Neutrophil (primary cell): ENCODE data around the gene DEPDC7.

ENCODE experiments used
- H3K27ac ChIP-seq: fragments of 200-600 bp; sonication (generic); 2 replicates; pipeline ENCODE4 v1.5.1; 2016; ENCODE audit warnings: mild to moderate bottlenecking, moderate library complexity
- H3K27me3 ChIP-seq: fragments of 200-600 bp; sonication (generic); 2 replicates; pipeline ENCODE4 v1.6.0; 2016; ENCODE audit warnings: mild to moderate bottlenecking
- H3K36me3 ChIP-seq: fragments of 200-600 bp; sonication (generic); 2 replicates; pipeline ENCODE4 v1.5.1; 2017
- H3K4me1 ChIP-seq, 2 experiments: fragments of 200-600 bp in 1 of 2; sonication (generic) in 1 of 2; 1 replicate in 1 of 2; 2 replicates in 1 of 2; pipeline versions ENCODE4 v1.5.1 to v1.6.1; 2013 to 2016; ENCODE audit warnings: low read depth in 1 of 2, low read length in 1 of 2, mild to moderate bottlenecking in 1 of 2, moderate library complexity in 1 of 2; ENCODE audit not compliant: control insufficient read depth in 1 of 2, insufficient read depth in 1 of 2
- H3K4me3 ChIP-seq, 2 experiments: fragments of 200-600 bp in 1 of 2; sonication (generic) in 1 of 2; 1 replicate in 1 of 2; 2 replicates in 1 of 2; pipeline ENCODE4 v1.5.1; 2013 to 2016; ENCODE audit warnings: low read depth in 1 of 2, low read length in 1 of 2, mild to moderate bottlenecking in 1 of 2, moderate library complexity in 1 of 2
- H3K9me3 ChIP-seq: fragments of 200-600 bp; sonication (generic); 2 replicates; pipeline ENCODE4 v1.5.1; 2016
- CTCF ChIP-seq: fragments of 200-600 bp; sonication (generic); IDR thresholded peaks from 2 replicates; pipeline ENCODE4 v1.5.1; 2016; ENCODE audit warnings: antibody characterized with exemption

The DEPDC7 gene

GRCh38 chr11:33001281-33001680, 14.4 kb upstream of the DEPDC7 start:
- no peak for TF ChIP-seq CTCF
- Histone ChIP-seq H3K4me3 (no peak overlapping the region), H3K9me3 (no peaks in the 10 kb centered on the region)

GRCh38 chr11:33001751-33002542, 13.7 kb upstream of the DEPDC7 start:
- Histone ChIP-seq H3K4me3 (no peak overlapping the region), H3K9me3 (no peaks in the 10 kb centered on the region), H3K27me3 (no peaks in the 10 kb centered on the region), H3K36me3 (no peaks in the 10 kb centered on the region), H3K27ac (no peak overlapping the region), H3K4me1 (no peaks in the 10 kb centered on the region)
- TF ChIP-seq CTCF, result no peak

More at GRCh38 chr11:33001281-33001680, 14.4 kb upstream of the DEPDC7 start:
- H3K27me3 ChIP-seq, result no peaks in the 10 kb centered on the region
- no peaks in the 10 kb centered on the region for H3K4me1 ChIP-seq
- H3K36me3 ChIP-seq, result no peaks in the 10 kb centered on the region
- H3K27ac ChIP-seq, result no peak overlapping the region

- Histone ChIP-seq H3K4me3 (no peak overlapping the region), H3K27ac (no peak overlapping the region), H3K9me3 (no peaks in the 10 kb centered on the region), H3K36me3 (no peaks in the 10 kb centered on the region), H3K27me3 (no peaks in the 10 kb centered on the region), H3K4me1 (no peaks in the 10 kb centered on the region)
- no peak for TF ChIP-seq CTCF
These were observed 10.5 kb upstream of the DEPDC7 start for GRCh38 chr11:33005175-33005574.

GRCh38 chr11:33006010-33006409, 9.7 kb upstream of the DEPDC7 start:
- Histone ChIP-seq H3K4me3 (no peak overlapping the region), H3K27ac (no peak overlapping the region), H3K36me3 (no peaks in the 10 kb centered on the region), H3K9me3 (no peaks in the 10 kb centered on the region), H3K4me1 (no peaks in the 10 kb centered on the region), H3K27me3 (no peaks in the 10 kb centered on the region)
- no peak for TF ChIP-seq CTCF

- no peak for TF ChIP-seq CTCF
- Histone ChIP-seq H3K4me3 (no peak overlapping the region), H3K36me3 (no peaks in the 10 kb centered on the region), H3K27ac (no peak overlapping the region), H3K9me3 (no peaks in the 10 kb centered on the region), H3K27me3 (peaks cover 40% of the 10 kb centered on the region), H3K4me1 (peaks cover 8 to 15% of the 10 kb centered on the region in 2 experiments)
These were observed 1.9 kb upstream of the DEPDC7 start for GRCh38 chr11:33013755-33014154.
